Kidney epithelial cell (primary cell): ENCODE measurements around the gene AGR3. TPM values are rescaled to one million over a fixed set of nuclear protein-coding genes. Genes with fewer than 3 reads are reported as not detected.

Source experiments
- DNase-seq: peaks from one replicate; pipeline ENCODE4 v3.0.0-alpha.2; 2010; ENCODE audit warnings: low read depth
- H3K27me3 ChIP-seq: 2 replicates; pipeline ENCODE4 v1.6.0; 2011; ENCODE audit warnings: low read length; ENCODE audit not compliant: control insufficient read depth, insufficient read depth
- H3K36me3 ChIP-seq: 2 replicates; pipeline ENCODE4 v1.5.1; 2011; ENCODE audit warnings: low read length; ENCODE audit not compliant: control insufficient read depth, insufficient read depth
- H3K4me3 ChIP-seq: 2 replicates; pipeline ENCODE4 v1.5.1; 2011; ENCODE audit warnings: low read depth, mild to moderate bottlenecking, control low read depth, low read length
- CTCF ChIP-seq: IDR thresholded peaks from 2 replicates; pipeline ENCODE4 v1.5.1; 2011; ENCODE audit warnings: mild to moderate bottlenecking, moderate library complexity, low read length, control low read depth, inconsistent platforms; ENCODE audit not compliant: insufficient read depth, poor library complexity, severe bottlenecking
- total RNA-seq: library from RNA; depleted of rRNA; stranded (reverse); fragments of >200 nt; gene quantifications from 2 replicates; pipeline ENCODE4 v1.2.3, GENCODE V29; 2015

AGR3 gene
- total RNA-seq, 1 donor from 2014 or later, result not detected

- H3K36me3 ChIP-seq, result no peaks in the 10 kb centered on the region
- DNase-seq, result no peak
- no peak for TF ChIP-seq CTCF
Observed at GRCh38 chr7:16905300-16906044, 23.7 kb upstream of the AGR3 start.

GRCh38 chr7:16904076-16904475 lies 22.3 kb upstream of the AGR3 start:
- Histone ChIP-seq H3K27me3 (no peaks in the 10 kb centered on the region), H3K36me3 (no peaks in the 10 kb centered on the region), H3K4me3 (no peak overlapping the region)
- TF ChIP-seq CTCF, result no peak
- DNase-seq, result no peak

More at GRCh38 chr7:16905300-16906044, 23.7 kb upstream of the AGR3 start:
- Histone ChIP-seq H3K27me3 (no peaks in the 10 kb centered on the region), H3K4me3 (no peak overlapping the region)

- no peak for TF ChIP-seq CTCF
Observed at GRCh38 chr7:16900209-16900768, 18.5 kb upstream of the AGR3 start.

GRCh38 chr7:16891874-16892643 lies 10.3 kb upstream of the AGR3 start:
- DNase-seq, result no peak
- no peak for TF ChIP-seq CTCF
- Histone ChIP-seq H3K27me3 (no peaks in the 10 kb centered on the region), H3K4me3 (no peak overlapping the region), H3K36me3 (no peaks in the 10 kb centered on the region)

More at GRCh38 chr7:16900209-16900768, 18.5 kb upstream of the AGR3 start:
- no peak for DNase-seq
- Histone ChIP-seq H3K27me3 (no peaks in the 10 kb centered on the region), H3K36me3 (no peaks in the 10 kb centered on the region), H3K4me3 (no peak overlapping the region)

GRCh38 chr7:16891338-16891737 lies 9.6 kb upstream of the AGR3 start:
- no peaks in the 10 kb centered on the region for H3K36me3 ChIP-seq
- H3K4me3 ChIP-seq, result no peak overlapping the region
- DNase-seq, result no peak
- TF ChIP-seq CTCF, result peak; percentile 52
- no peaks in the 10 kb centered on the region for H3K27me3 ChIP-seq
